HG03565 (cell line): ENCODE measurements around the gene RPS6KA3.
"Not testable (repeated sequence)": the region's sequence is repeated elsewhere in the genome, so short reads cannot be mapped to it uniquely, and the experiment has no call there.

Experiments used
- ATAC-seq: cut with Tn5 transposase; IDR thresholded peaks from one replicate; pipeline ENCODE4 v1.9.1; 2021; ENCODE audit warnings: mild to moderate bottlenecking, moderate library complexity; ENCODE audit not compliant: unreplicated experiment

Gene RPS6KA3

DNA sequence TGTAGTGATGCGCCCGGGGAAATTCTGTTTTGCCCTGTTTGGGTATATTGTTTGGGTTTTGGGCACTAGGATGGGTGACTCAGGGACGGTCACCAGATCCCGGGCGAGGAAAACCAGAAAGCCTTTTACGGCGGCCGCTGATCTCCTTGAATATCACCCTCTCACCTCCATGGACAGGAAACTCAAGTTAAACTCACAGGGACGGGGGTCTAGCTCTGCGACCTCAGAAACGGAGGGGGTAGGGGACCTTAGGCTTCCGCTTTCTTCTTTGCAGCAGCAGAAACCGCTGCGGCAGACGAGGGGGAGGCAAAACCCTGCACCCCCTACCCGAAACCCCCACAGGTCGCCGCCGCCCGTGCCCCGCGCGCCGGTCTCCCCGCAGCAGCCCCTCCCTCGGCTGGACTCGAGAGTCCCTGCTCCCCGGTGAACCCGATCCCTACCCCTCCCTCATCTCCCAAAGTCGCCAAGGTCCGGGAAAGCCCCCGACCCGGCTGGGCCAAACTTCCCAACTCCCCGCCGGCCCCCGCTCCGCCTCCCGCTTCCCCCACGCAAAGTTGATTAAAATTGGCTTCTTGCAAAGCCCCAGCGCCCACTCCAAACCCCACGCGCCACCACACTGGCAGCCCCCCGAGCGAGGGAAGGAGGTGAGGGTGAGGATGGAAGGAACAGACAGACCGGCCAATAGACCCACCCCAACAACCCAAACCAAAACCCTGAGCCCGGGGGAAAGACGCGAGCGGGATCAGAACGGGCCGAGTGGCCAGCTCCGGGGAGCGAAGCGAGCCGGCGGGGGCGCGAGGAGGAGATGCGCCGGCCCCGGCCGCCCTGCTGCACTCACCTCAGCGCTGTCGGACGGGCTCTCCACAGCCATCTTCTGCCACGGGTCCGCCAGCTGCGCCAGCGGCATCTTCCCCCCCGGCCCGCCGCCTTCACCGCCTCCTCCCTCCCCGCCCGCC is 705 bp downstream of the RPS6KA3 start:
- ATAC-seq: peak; percentile 1

- ATAC-seq: peak; percentile 53
Observed at GRCh38 chrX:20265221-20265725, 1.4 kb downstream of the RPS6KA3 start.

GRCh38 chrX:20263474-20263873 is 3.2 kb downstream of the RPS6KA3 start:
- ATAC-seq: no peak

DNA sequence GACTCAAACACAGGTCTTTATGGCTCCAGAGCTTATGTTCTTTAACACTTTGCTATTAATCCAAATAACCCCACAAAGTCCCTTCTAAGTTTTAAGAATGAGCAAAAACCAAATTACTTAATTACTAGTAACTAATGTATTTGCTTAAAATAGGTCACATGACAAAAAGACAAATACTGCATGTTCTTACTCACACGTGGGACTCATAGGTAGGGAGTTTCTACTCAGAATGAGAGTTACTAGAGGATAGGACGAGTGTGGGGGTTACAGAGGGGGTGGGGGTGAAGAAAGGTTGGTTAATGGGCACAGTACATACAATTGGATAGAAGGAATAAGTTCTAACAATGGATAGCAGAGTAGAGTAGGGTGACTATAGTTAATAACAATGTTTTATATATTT is 5.8 kb downstream of the RPS6KA3 start:
- ATAC-seq: no peak

DNA sequence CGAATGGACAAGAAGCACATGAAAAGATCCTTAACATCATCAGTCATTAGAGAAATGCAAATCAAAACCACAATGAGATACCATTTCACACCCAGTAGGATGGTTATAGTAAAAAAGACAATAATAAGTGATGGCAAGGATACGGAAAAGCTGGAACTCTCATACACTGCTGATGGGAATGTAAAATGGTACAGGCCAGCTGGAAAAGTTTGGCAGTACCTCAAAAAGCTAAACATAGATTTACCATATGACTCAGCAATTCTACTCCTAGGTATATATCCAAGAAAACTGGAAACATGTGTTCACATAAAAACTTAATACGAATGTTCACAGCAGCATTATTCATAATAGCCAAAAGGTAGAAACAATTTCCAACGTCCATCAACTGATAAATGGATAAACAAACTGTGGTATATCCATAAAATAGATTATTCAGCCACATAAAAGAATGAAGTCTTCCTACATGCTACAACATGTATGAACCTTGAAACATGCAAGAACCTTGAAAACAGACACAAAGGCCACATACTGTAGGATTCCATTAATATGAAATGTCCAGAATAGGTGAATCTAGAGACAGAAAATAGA is 11.9 kb downstream of the RPS6KA3 start:
- ATAC-seq: no peak

- ATAC-seq: no peak
Observed at GRCh38 chrX:20253232-20253543, 13.5 kb downstream of the RPS6KA3 start.

DNA sequence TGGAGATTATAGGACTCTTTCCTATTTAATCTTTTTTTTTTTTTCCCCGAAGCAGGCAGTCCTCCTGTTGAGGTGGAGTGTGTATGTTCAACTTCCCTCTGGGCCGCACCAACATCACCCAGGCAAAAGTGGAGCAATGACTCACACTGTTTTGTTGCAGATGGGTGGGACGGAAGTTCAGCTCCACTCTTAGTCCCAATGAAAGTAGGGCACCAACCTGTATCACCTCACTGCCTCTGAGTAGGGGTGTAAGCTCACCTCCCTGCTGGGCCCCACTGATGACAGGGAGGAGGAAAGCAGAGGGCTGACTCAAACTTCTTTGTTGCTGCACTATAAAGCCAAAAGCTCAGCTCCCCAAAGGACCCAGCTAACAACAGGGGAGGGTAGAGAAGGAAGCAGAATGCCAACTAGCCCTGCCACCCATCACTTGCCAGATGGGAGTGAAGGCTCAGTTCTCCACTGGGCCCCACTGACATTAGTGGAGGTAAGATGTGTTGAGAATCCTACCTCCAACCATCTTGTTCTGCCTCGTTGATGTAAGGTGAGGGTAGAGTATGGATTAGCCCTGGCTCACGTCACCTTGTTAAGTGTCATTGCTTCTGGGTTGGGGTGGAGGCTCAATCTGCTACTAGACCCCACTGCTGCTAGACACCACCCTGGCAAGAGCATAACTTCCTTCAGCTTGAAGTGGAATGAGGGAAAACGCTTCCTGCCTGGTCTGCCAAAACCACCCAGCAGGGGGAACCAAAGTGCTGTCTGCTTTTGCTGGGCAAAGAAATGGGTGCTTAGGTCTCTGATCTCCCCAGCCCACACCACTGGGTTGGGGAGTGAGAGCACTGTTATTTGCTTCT is 14.1 kb downstream of the RPS6KA3 start:
- no peak for ATAC-seq

- no peak for ATAC-seq
Observed at GRCh38 chrX:20251691-20252090, 15.0 kb downstream of the RPS6KA3 start.

DNA sequence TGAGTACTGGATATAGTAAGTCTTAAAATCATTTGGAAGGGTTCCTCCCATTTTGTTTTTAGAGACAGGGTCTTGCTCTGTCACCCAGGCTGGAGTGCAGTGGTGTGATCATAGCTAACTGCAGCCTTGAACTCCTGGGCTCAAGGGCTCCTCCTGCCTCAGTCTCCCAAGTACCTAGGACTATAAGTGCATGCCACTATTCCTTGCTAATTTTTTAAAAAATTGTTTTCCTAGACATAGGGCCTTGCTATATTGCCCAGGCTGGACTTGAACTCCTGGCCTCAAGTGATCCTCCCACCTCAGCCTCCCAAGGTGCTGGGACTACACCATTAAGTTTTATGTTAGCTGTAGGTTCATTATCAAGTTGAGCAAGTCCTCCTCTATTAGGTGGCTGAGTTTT is 16.6 kb downstream of the RPS6KA3 start:
- ATAC-seq: not testable (repeated sequence)

- ATAC-seq: no peak
Observed at GRCh38 chrX:20248592-20249192, 18.0 kb downstream of the RPS6KA3 start.

DNA sequence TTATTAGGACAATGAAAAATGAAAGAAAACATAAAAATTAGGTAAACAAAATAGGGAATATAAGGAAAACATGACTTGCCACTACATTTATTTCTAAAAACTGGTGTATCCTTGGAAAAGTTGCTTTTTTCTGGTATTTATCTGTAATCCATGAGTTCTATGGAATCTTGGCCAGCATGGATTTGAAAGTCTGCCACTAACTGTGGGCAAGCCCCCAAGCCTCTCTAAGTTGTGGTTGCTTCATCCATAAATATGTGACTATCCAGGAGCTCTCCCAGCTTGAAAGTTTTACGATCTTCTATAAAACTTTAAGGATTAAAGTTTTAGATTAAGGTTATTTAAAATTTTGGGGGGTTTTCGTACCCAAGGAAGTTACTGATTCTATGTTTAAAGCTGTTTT is 21.8 kb downstream of the RPS6KA3 start:
- no peak for ATAC-seq

- ATAC-seq: no peak
Observed at GRCh38 chrX:20240201-20240600, 26.5 kb downstream of the RPS6KA3 start.

DNA sequence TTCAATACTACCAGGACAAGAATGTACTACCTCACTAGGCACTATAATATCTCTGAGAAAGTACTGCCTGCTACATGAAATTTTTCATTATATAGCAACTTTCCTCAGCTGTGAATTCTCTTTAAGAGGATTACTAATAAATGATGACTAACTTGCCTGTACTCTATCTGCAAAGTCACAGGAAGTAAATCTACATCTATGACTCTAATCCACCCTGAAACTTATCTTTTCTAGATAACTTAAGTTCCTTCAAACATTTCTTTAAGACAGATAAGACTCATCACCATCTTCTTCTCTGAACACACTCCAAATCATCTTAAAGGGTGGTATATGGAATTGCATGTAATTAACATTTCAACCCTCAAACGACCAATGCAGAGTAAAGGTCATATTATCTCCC is 28.8 kb downstream of the RPS6KA3 start:
- no peak for ATAC-seq

- ATAC-seq: no peak
Observed at GRCh38 chrX:20235755-20236154, 31.0 kb downstream of the RPS6KA3 start.

GRCh38 chrX:20233336-20233735 is 33.4 kb downstream of the RPS6KA3 start:
- no peak for ATAC-seq

- no peak for ATAC-seq
Observed at GRCh38 chrX:20231598-20231997, 35.1 kb downstream of the RPS6KA3 start.

DNA sequence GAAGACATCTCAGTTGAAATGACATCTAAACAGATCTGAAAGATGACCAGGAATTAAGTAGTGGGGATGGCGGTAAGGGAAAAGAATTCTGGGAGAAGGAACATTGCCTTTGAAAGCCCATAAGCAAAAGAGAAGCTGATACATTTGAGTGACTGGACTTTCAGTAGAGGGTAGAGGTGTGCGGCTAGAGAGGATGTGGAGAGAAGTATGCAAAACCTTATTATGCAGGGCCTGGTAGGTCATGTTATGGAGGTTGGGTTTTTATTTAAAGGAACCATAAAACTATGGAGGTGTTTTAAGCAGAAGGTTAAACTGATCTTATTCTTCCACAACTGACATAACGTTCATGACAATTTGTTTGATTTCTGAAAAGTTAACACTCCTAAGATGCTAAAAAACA is 36.3 kb downstream of the RPS6KA3 start:
- peak; percentile 57 for ATAC-seq

DNA sequence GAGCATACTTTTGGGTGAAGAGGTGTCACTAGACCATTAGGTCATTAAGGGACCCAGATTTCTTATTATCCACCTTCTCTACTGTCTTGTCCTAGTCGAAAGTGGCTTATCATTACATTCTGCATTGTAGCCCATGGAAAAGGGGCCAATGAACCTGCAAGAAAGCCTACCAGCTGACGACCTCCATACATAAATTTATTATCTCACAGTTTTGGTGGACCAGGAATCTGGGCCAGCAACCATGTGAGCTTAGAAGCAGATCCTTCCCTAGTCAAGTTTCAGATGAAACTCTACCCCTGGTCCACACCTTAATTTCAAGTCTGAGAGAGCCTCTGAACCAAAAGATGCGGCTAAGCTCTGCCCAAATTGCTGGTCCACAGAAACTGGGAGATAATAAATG is 37.6 kb downstream of the RPS6KA3 start:
- ATAC-seq: no peak

- ATAC-seq: no peak
Observed at GRCh38 chrX:20228245-20228644, 38.5 kb downstream of the RPS6KA3 start.

- ATAC-seq: no peak
Observed at GRCh38 chrX:20227116-20227515, 39.6 kb downstream of the RPS6KA3 start.

- no peak for ATAC-seq
Observed at GRCh38 chrX:20225488-20225833, 41.2 kb downstream of the RPS6KA3 start.
